T-helper 17 cell (primary cell): Measurements from ENCODE around the gene ADD3. TPM values are rescaled to one million over a fixed set of nuclear protein-coding genes. Genes with fewer than 3 reads are reported as not detected.

Experiments
- ATAC-seq: fragments of 150-1000 bp; cut with Tn5 transposase; 2 replicates; pipeline ENCODE4 v1.10.0; 2021; ENCODE audit warnings: mild to moderate bottlenecking, moderate library complexity
- DNase-seq, 3 donors: peaks; one replicate each; pipeline versions ENCODE4 v3.0.0 to v3.0.0-alpha.2; 2020 to 2021
- H3K9me3 ChIP-seq: one replicate; pipeline ENCODE4 v1.7.0; 2013; ENCODE audit warnings: low read length, mild to moderate bottlenecking; ENCODE audit not compliant: control insufficient read depth, poor library complexity, severe bottlenecking
- H3K27ac Mint-ChIP-seq: one replicate; pipeline ENCODE4 v1.8.0; 2022; ENCODE audit warnings: mild to moderate bottlenecking, moderate library complexity, mixed read lengths
- H3K27me3 Mint-ChIP-seq: one replicate; pipeline ENCODE4 v1.8.0; 2022; ENCODE audit warnings: mixed read lengths
- H3K36me3 Mint-ChIP-seq: one replicate; pipeline ENCODE4 v1.8.0; 2022; ENCODE audit warnings: low read depth, mixed read lengths
- H3K4me1 Mint-ChIP-seq: one replicate; pipeline ENCODE4 v1.8.0; 2022; ENCODE audit warnings: mild to moderate bottlenecking, mixed read lengths
- H3K4me3 Mint-ChIP-seq: one replicate; pipeline ENCODE4 v1.8.0; 2022; ENCODE audit warnings: mild to moderate bottlenecking, moderate library complexity, mixed read lengths
- total RNA-seq, 4 donors: library from RNA in 2 of 4; stranded (reverse) in 2 of 4; gene quantifications; one replicate each; pipeline ENCODE4 v1.2.3 and lab custom pipeline; 2022 to 2026

ADD3 gene
- total RNA-seq, 2 donors from 2014 or later, result 343 to 351 TPM

- Mint-ChIP-seq H3K4me3 (no peak overlapping the region), H3K27ac (no peak overlapping the region), H3K36me3 (peaks cover 3% of the 10 kb centered on the region), H3K27me3 (peaks cover 77% of the 10 kb centered on the region), H3K4me1 (peaks cover 7% of the 10 kb centered on the region)
- no peak for DNase-seq
- ATAC-seq, result no peak
- H3K9me3 ChIP-seq, result no peaks in the 10 kb centered on the region
Measured at GRCh38 chr10:110174816-110175215, 167.0 kb downstream of the ADD3 start.

GRCh38 chr10:110175406-110175805 is 167.6 kb downstream of the ADD3 start:
- peaks cover 3% of the 10 kb centered on the region for H3K36me3 Mint-ChIP-seq
- DNase-seq (no peak), ATAC-seq (no peak)
- H3K9me3 ChIP-seq, result no peaks in the 10 kb centered on the region
- H3K27ac Mint-ChIP-seq, result no peak overlapping the region
- H3K4me1 Mint-ChIP-seq, result peaks cover 7% of the 10 kb centered on the region
- H3K4me3 Mint-ChIP-seq, result no peak overlapping the region
- peaks cover 71% of the 10 kb centered on the region for H3K27me3 Mint-ChIP-seq

GRCh38 chr10:110176141-110177030 is 168.6 kb downstream of the ADD3 start:
- H3K4me1 Mint-ChIP-seq, result peaks cover 5% of the 10 kb centered on the region
- DNase-seq (no peak), ATAC-seq (no peak)
- peaks cover 61% of the 10 kb centered on the region for H3K27me3 Mint-ChIP-seq
- no peaks in the 10 kb centered on the region for H3K9me3 ChIP-seq
- no peak overlapping the region for H3K4me3 Mint-ChIP-seq
- peaks cover 3% of the 10 kb centered on the region for H3K36me3 Mint-ChIP-seq
- no peak overlapping the region for H3K27ac Mint-ChIP-seq

- H3K4me1 Mint-ChIP-seq, result peaks cover 5% of the 10 kb centered on the region
- ATAC-seq (no peak), DNase-seq (no peak)
- H3K9me3 ChIP-seq, result no peaks in the 10 kb centered on the region
- H3K4me3 Mint-ChIP-seq, result no peak overlapping the region
- H3K27ac Mint-ChIP-seq, result no peak overlapping the region
- H3K36me3 Mint-ChIP-seq, result peaks cover 3% of the 10 kb centered on the region
- peaks cover 45% of the 10 kb centered on the region for H3K27me3 Mint-ChIP-seq
Measured at GRCh38 chr10:110179220-110179619, 171.4 kb downstream of the ADD3 start.

GRCh38 chr10:110181451-110181850 is 173.7 kb downstream of the ADD3 start:
- ATAC-seq (no peak), DNase-seq (no peak)
- peaks cover 27% of the 10 kb centered on the region for H3K27me3 Mint-ChIP-seq
- H3K9me3 ChIP-seq, result no peaks in the 10 kb centered on the region
- peaks cover 6% of the 10 kb centered on the region for H3K4me1 Mint-ChIP-seq
- no peak overlapping the region for H3K4me3 Mint-ChIP-seq
- H3K36me3 Mint-ChIP-seq, result peaks cover 3% of the 10 kb centered on the region
- no peak overlapping the region for H3K27ac Mint-ChIP-seq

- no peak overlapping the region for H3K4me3 Mint-ChIP-seq
- H3K36me3 Mint-ChIP-seq, result peaks cover 3% of the 10 kb centered on the region
- no peak overlapping the region for H3K27ac Mint-ChIP-seq
- peaks cover 26% of the 10 kb centered on the region for H3K27me3 Mint-ChIP-seq
- DNase-seq (no peak), ATAC-seq (no peak)
- H3K9me3 ChIP-seq, result no peaks in the 10 kb centered on the region
- peaks cover 6% of the 10 kb centered on the region for H3K4me1 Mint-ChIP-seq
Measured at GRCh38 chr10:110181911-110182310, 174.1 kb downstream of the ADD3 start.

GRCh38 chr10:110184398-110184797 is 176.6 kb downstream of the ADD3 start:
- ATAC-seq, result no peak
- Mint-ChIP-seq H3K27me3 (peaks cover 9% of the 10 kb centered on the region), H3K4me1 (peaks cover 5% of the 10 kb centered on the region), H3K4me3 (no peak overlapping the region), H3K36me3 (no peaks in the 10 kb centered on the region), H3K27ac (no peak overlapping the region)
- no peaks in the 10 kb centered on the region for H3K9me3 ChIP-seq
- DNase-seq, result no peak

Other genes with a start within 250 kb of the ADD3 start
- gene XPNPEP1, start 84.5 kb upstream of the ADD3 start, total RNA-seq, result 10 to 100 TPM; 76.4 to 81.6 TPM
- 10 to 100 TPM; 43.2 to 48.8 TPM for gene MXI1, start 199.6 kb downstream of the ADD3 start, total RNA-seq